Left ventricle myocardium inferior (tissue), 1 donor: ENCODE data around the gene TMEM132A. TPM values are rescaled to one million over a fixed set of nuclear protein-coding genes. Genes with fewer than 3 reads are reported as not detected.
A peak's percentile ranks its signal among the peaks of the same experiment; 100 is the strongest.

Experiments
- DNase-seq: peaks from one replicate; pipeline ENCODE4 v3.0.0-alpha.2; 2020
- H3K27ac ChIP-seq: fragments of 200-600 bp; replicated peaks from 2 replicates; pipeline ENCODE4 v1.8.0; 2021
- H3K27me3 ChIP-seq: fragments of 200-600 bp; 2 replicates; pipeline ENCODE4 v1.8.0; 2021; ENCODE audit warnings: low read depth
- H3K36me3 ChIP-seq: fragments of 200-600 bp; 2 replicates; pipeline ENCODE4 v1.8.0; 2021
- H3K4me1 ChIP-seq: fragments of 200-600 bp; 2 replicates; pipeline ENCODE4 v1.8.0; 2021
- H3K4me3 ChIP-seq: fragments of 200-600 bp; 2 replicates; pipeline ENCODE4 v1.8.0; 2021; ENCODE audit warnings: mild to moderate bottlenecking, moderate library complexity
- H3K9me3 ChIP-seq: fragments of 200-600 bp; replicated peaks from 2 replicates; pipeline ENCODE4 v1.8.0; 2021
- CTCF ChIP-seq: fragments of 200-600 bp; IDR thresholded peaks from 2 replicates; pipeline ENCODE4 v1.8.0; 2021; ENCODE audit warnings: antibody characterized with exemption, mild to moderate bottlenecking, borderline replicate concordance
- intact Hi-C: fragments of 100-400 bp; cut with micrococcal nuclease; formaldehyde crosslinking; loops from one replicate; pipeline ENCODE4 v1.11.0; 2022
- total RNA-seq: library from RNA; stranded (reverse); fragmentation: NEBNext Ultra II Directional; extraction: Animal tissue kit (Norgen Biotek cat#: 25700); gene quantifications from one replicate; pipeline ENCODE4 v1.2.1, GENCODE V29; 2021
- donor health status: DM: no; HTN: yes; CAD: no; lungs with severe emphysema.

TMEM132A gene
- total RNA-seq, 1 donor from 2014 or later: 6.4 TPM

- peaks cover 27% of the 10 kb centered on the region for H3K4me1 ChIP-seq
- peak overlapping the region; percentile 84 for H3K27ac ChIP-seq
- H3K4me3 ChIP-seq: no peak overlapping the region
- intact Hi-C loops: no loop called here
- DNase-seq: no peak
- H3K9me3 ChIP-seq: no peaks in the 10 kb centered on the region
- peaks cover 20% of the 10 kb centered on the region for H3K36me3 ChIP-seq
- TF ChIP-seq CTCF: no peak
- H3K27me3 ChIP-seq: no peaks in the 10 kb centered on the region
Observed at GRCh38 chr11:60879971-60880588, 44.2 kb upstream of the TMEM132A start.

GRCh38 chr11:60880643-60881282, 43.5 kb upstream of the TMEM132A start:
- intact Hi-C loops: no loop called here
- no peak for DNase-seq
- peaks cover 20% of the 10 kb centered on the region for H3K36me3 ChIP-seq
- TF ChIP-seq CTCF: no peak
- no peak overlapping the region for H3K27ac ChIP-seq
- H3K4me1 ChIP-seq: peaks cover 27% of the 10 kb centered on the region
- no peak overlapping the region for H3K4me3 ChIP-seq
- H3K9me3 ChIP-seq: no peaks in the 10 kb centered on the region
- no peaks in the 10 kb centered on the region for H3K27me3 ChIP-seq

- no peak for DNase-seq
Observed at GRCh38 chr11:60887556-60887955, 36.7 kb upstream of the TMEM132A start.

GRCh38 chr11:60889869-60890311, 34.4 kb upstream of the TMEM132A start:
- peaks cover 25% of the 10 kb centered on the region for H3K36me3 ChIP-seq
- intact Hi-C loops: no loop called here

More at GRCh38 chr11:60887556-60887955, 36.7 kb upstream of the TMEM132A start:
- Histone ChIP-seq H3K4me1 (peaks cover 22% of the 10 kb centered on the region), H3K36me3 (peaks cover 2% of the 10 kb centered on the region), H3K9me3 (no peaks in the 10 kb centered on the region), H3K27me3 (no peaks in the 10 kb centered on the region), H3K4me3 (no peak overlapping the region), H3K27ac (no peak overlapping the region)
- TF ChIP-seq CTCF: peak; percentile 66
- intact Hi-C loops: no loop called here

GRCh38 chr11:60890696-60891095, 33.6 kb upstream of the TMEM132A start:
- TF ChIP-seq CTCF: no peak
- H3K36me3 ChIP-seq: peaks cover 33% of the 10 kb centered on the region
- no peaks in the 10 kb centered on the region for H3K27me3 ChIP-seq
- H3K4me3 ChIP-seq: no peak overlapping the region
- peak overlapping the region; percentile 72 for H3K27ac ChIP-seq
- H3K9me3 ChIP-seq: no peaks in the 10 kb centered on the region
- intact Hi-C loops: no loop called here
- DNase-seq: no peak
- H3K4me1 ChIP-seq: peaks cover 22% of the 10 kb centered on the region

More at GRCh38 chr11:60889869-60890311, 34.4 kb upstream of the TMEM132A start:
- no peaks in the 10 kb centered on the region for H3K9me3 ChIP-seq
- peak overlapping the region; percentile 72 for H3K27ac ChIP-seq
- no peak overlapping the region for H3K4me3 ChIP-seq
- peaks cover 22% of the 10 kb centered on the region for H3K4me1 ChIP-seq
- no peak for TF ChIP-seq CTCF
- H3K27me3 ChIP-seq: no peaks in the 10 kb centered on the region
- no peak for DNase-seq
